Measurements from ENCODE around the gene PNCK. TPM values are rescaled to one million over a fixed set of nuclear protein-coding genes. Genes with fewer than 3 reads are reported as not detected.

The PNCK gene
- total and polyA plus RNA-seq, 2 experiments from 2014 or later: 3.5 to 11.9 TPM

DNA sequence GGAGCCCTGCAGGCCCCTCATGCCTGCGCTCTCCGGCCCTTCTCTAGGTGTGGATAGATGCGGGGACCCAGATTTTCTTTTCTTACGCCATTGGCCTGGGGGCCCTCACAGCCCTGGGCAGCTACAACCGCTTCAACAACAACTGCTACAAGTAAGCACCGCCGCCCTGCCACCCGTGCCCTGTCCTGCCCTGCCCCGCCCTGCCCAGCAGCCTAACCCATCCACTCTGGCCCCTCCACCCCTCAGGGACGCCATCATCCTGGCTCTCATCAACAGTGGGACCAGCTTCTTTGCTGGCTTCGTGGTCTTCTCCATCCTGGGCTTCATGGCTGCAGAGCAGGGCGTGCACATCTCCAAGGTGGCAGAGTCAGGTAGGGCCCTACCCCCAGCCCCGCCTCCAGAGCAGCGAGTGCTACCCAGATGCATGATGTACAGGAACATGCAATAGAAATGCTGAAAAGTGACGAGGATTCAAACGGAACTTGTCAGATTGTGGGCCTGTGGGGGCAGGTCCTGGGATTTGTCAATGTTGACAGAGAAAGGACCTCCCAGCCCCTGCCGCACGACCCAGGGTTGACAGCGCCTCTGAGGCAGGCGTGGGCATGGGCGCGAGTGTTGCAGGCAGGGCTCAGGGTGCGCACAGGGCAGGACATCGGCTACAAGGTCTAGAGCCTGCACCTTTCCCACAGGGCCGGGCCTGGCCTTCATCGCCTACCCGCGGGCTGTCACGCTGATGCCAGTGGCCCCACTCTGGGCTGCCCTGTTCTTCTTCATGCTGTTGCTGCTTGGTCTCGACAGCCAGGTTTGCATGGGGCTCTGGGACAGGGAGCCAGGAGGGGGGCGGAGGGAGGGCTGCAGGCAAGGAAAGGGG is 19.8 kb upstream of the PNCK start:
- Mint-ChIP-seq H3K36me3 (ENCODE audit: low read depth) (peaks cover 23% of the 10 kb centered on the region; the same call in 2 of the 3 replicates), H3K4me1 (no peaks in the 10 kb centered on the region; the same call in 1 of the 3 replicates), H3K9me3 (peaks cover 3% of the 10 kb centered on the region; the same call in 1 of the 3 replicates), H3K27ac (no peak overlapping the region), H3K27me3 (ENCODE audit: insufficient read depth, low read depth, poor library complexity) (peaks cover 7% of the 10 kb centered on the region), H3K4me3 (no peak overlapping the region)
- no peaks in the 10 kb centered on the region for H3F3A ChIP-seq (replicated peaks; ENCODE audit: low read depth)
- no peaks in the 10 kb centered on the region for H3K36me3 ChIP-seq (ENCODE audit: insufficient read depth)
- H3K4me2 ChIP-seq: no peak overlapping the region
- no peak overlapping the region for H2AFZ ChIP-seq
- H4K20me1 ChIP-seq (replicated peaks; ENCODE audit: insufficient read depth): no peaks in the 10 kb centered on the region
- H3K9me2 ChIP-seq (ENCODE audit: insufficient read depth): no peaks in the 10 kb centered on the region
- H3K27me3 ChIP-seq (ENCODE audit: insufficient read depth): no peaks in the 10 kb centered on the region
- TF ChIP-seq, protein P1, sequence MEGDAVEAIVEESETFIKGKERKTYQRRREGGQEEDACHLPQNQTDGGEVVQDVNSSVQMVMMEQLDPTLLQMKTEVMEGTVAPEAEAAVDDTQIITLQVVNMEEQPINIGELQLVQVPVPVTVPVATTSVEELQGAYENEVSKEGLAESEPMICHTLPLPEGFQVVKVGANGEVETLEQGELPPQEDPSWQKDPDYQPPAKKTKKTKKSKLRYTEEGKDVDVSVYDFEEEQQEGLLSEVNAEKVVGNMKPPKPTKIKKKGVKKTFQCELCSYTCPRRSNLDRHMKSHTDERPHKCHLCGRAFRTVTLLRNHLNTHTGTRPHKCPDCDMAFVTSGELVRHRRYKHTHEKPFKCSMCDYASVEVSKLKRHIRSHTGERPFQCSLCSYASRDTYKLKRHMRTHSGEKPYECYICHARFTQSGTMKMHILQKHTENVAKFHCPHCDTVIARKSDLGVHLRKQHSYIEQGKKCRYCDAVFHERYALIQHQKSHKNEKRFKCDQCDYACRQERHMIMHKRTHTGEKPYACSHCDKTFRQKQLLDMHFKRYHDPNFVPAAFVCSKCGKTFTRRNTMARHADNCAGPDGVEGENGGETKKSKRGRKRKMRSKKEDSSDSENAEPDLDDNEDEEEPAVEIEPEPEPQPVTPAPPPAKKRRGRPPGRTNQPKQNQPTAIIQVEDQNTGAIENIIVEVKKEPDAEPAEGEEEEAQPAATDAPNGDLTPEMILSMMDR (conservative IDR thresholded peaks at IDR 0.05; ENCODE audit: low read depth in 2 of 2): no peak
- no peak for TF ChIP-seq POLR2AphosphoS5 (IDR thresholded peaks at IDR 0.05; ENCODE audit: low read depth)
- TF ChIP-seq ZNF114 (CRISPR knock-in tag; IDR thresholded peaks at IDR 0.05): no peak
- TF ChIP-seq NANOG (IDR thresholded peaks at IDR 0.05; ENCODE audit: borderline replicate concordance): no peak
- TF ChIP-seq STAT1 (IDR thresholded peaks at IDR 0.05; ENCODE audit: unreplicated experiment): no peak
- no peak for TF ChIP-seq JUNB (IDR thresholded peaks at IDR 0.05; ENCODE audit: unreplicated experiment)
- TF ChIP-seq, protein P2, sequence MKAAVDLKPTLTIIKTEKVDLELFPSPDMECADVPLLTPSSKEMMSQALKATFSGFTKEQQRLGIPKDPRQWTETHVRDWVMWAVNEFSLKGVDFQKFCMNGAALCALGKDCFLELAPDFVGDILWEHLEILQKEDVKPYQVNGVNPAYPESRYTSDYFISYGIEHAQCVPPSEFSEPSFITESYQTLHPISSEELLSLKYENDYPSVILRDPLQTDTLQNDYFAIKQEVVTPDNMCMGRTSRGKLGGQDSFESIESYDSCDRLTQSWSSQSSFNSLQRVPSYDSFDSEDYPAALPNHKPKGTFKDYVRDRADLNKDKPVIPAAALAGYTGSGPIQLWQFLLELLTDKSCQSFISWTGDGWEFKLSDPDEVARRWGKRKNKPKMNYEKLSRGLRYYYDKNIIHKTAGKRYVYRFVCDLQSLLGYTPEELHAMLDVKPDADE (IDR thresholded peaks at IDR 0.05): no peak
- TF ChIP-seq EZH2 (IDR thresholded peaks at IDR 0.05; ENCODE audit: low read depth, unreplicated experiment): no peak
- no peak for TF ChIP-seq EZH2phosphoT487 (IDR thresholded peaks at IDR 0.05; ENCODE audit: unreplicated experiment)
- TF ChIP-seq, protein P3, sequence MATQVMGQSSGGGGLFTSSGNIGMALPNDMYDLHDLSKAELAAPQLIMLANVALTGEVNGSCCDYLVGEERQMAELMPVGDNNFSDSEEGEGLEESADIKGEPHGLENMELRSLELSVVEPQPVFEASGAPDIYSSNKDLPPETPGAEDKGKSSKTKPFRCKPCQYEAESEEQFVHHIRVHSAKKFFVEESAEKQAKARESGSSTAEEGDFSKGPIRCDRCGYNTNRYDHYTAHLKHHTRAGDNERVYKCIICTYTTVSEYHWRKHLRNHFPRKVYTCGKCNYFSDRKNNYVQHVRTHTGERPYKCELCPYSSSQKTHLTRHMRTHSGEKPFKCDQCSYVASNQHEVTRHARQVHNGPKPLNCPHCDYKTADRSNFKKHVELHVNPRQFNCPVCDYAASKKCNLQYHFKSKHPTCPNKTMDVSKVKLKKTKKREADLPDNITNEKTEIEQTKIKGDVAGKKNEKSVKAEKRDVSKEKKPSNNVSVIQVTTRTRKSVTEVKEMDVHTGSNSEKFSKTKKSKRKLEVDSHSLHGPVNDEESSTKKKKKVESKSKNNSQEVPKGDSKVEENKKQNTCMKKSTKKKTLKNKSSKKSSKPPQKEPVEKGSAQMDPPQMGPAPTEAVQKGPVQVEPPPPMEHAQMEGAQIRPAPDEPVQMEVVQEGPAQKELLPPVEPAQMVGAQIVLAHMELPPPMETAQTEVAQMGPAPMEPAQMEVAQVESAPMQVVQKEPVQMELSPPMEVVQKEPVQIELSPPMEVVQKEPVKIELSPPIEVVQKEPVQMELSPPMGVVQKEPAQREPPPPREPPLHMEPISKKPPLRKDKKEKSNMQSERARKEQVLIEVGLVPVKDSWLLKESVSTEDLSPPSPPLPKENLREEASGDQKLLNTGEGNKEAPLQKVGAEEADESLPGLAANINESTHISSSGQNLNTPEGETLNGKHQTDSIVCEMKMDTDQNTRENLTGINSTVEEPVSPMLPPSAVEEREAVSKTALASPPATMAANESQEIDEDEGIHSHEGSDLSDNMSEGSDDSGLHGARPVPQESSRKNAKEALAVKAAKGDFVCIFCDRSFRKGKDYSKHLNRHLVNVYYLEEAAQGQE (IDR thresholded peaks at IDR 0.05; ENCODE audit: unreplicated experiment): no peak
- TF ChIP-seq, protein P4, sequence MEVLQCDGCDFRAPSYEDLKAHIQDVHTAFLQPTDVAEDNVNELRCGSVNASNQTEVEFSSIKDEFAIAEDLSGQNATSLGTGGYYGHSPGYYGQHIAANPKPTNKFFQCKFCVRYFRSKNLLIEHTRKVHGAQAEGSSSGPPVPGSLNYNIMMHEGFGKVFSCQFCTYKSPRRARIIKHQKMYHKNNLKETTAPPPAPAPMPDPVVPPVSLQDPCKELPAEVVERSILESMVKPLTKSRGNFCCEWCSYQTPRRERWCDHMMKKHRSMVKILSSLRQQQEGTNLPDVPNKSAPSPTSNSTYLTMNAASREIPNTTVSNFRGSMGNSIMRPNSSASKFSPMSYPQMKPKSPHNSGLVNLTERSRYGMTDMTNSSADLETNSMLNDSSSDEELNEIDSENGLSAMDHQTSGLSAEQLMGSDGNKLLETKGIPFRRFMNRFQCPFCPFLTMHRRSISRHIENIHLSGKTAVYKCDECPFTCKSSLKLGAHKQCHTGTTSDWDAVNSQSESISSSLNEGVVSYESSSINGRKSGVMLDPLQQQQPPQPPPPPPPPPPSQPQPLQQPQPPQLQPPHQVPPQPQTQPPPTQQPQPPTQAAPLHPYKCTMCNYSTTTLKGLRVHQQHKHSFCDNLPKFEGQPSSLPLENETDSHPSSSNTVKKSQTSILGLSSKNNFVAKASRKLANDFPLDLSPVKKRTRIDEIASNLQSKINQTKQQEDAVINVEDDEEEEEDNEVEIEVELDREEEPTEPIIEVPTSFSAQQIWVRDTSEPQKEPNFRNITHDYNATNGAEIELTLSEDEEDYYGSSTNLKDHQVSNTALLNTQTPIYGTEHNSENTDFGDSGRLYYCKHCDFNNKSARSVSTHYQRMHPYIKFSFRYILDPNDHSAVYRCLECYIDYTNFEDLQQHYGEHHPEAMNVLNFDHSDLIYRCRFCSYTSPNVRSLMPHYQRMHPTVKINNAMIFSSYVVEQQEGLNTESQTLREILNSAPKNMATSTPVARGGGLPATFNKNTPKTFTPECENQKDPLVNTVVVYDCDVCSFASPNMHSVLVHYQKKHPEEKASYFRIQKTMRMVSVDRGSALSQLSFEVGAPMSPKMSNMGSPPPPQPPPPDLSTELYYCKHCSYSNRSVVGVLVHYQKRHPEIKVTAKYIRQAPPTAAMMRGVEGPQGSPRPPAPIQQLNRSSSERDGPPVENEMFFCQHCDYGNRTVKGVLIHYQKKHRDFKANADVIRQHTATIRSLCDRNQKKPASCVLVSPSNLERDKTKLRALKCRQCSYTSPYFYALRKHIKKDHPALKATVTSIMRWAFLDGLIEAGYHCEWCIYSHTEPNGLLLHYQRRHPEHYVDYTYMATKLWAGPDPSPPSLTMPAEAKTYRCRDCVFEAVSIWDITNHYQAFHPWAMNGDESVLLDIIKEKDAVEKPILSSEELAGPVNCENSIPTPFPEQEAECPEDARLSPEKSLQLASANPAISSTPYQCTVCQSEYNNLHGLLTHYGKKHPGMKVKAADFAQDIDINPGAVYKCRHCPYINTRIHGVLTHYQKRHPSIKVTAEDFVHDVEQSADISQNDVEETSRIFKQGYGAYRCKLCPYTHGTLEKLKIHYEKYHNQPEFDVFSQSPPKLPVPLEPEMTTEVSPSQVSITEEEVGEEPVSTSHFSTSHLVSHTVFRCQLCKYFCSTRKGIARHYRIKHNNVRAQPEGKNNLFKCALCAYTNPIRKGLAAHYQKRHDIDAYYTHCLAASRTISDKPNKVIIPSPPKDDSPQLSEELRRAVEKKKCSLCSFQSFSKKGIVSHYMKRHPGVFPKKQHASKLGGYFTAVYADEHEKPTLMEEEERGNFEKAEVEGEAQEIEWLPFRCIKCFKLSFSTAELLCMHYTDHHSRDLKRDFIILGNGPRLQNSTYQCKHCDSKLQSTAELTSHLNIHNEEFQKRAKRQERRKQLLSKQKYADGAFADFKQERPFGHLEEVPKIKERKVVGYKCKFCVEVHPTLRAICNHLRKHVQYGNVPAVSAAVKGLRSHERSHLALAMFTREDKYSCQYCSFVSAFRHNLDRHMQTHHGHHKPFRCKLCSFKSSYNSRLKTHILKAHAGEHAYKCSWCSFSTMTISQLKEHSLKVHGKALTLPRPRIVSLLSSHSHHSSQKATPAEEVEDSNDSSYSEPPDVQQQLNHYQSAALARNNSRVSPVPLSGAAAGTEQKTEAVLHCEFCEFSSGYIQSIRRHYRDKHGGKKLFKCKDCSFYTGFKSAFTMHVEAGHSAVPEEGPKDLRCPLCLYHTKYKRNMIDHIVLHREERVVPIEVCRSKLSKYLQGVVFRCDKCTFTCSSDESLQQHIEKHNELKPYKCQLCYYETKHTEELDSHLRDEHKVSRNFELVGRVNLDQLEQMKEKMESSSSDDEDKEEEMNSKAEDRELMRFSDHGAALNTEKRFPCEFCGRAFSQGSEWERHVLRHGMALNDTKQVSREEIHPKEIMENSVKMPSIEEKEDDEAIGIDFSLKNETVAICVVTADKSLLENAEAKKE (CRISPR knock-in tag; IDR thresholded peaks at IDR 0.05): no peak
- TF ChIP-seq CREB1 (CRISPR knock-in tag; IDR thresholded peaks at IDR 0.05; ENCODE audit: low read depth): no peak
- no peak for TF ChIP-seq ZNF331 (CRISPR knock-in tag; IDR thresholded peaks at IDR 0.05; ENCODE audit: low read depth)
- H3K27ac ChIP-seq (ENCODE audit: low read depth): no peak overlapping the region
- ATAC-seq: no peak
- H3K4me3 ChIP-seq: no peak overlapping the region
- no peak for DNase-seq (ENCODE audit: low spot score)
- H3K79me2 ChIP-seq (replicated peaks; ENCODE audit: insufficient read depth): no peaks in the 10 kb centered on the region
- no peaks in the 10 kb centered on the region for H3K4me1 ChIP-seq (ENCODE audit: insufficient read depth)

All from GM23338 (cell line).